D721Med (cell line): ENCODE data around the gene SLC22A8.

Experiments
- DNase-seq: peaks from one replicate; pipeline ENCODE4 v3.0.0; 2011; ENCODE audit warnings: low spot score; ENCODE audit not compliant: insufficient read length
- FAIRE-seq: peaks from 2 replicates; lab custom pipeline; 2011; peaks lifted over from hg19 to GRCh38; lab: Jason Lieb, UNC
- TF ChIP-seq, protein P1 (sequence below): IDR thresholded peaks from 2 replicates; pipeline ENCODE4 v1.5.1; 2012; ENCODE audit warnings: mild to moderate bottlenecking, control low read depth; ENCODE audit not compliant: insufficient read depth; ENCODE audit errors: missing control alignments

SLC22A8 gene

DNA sequence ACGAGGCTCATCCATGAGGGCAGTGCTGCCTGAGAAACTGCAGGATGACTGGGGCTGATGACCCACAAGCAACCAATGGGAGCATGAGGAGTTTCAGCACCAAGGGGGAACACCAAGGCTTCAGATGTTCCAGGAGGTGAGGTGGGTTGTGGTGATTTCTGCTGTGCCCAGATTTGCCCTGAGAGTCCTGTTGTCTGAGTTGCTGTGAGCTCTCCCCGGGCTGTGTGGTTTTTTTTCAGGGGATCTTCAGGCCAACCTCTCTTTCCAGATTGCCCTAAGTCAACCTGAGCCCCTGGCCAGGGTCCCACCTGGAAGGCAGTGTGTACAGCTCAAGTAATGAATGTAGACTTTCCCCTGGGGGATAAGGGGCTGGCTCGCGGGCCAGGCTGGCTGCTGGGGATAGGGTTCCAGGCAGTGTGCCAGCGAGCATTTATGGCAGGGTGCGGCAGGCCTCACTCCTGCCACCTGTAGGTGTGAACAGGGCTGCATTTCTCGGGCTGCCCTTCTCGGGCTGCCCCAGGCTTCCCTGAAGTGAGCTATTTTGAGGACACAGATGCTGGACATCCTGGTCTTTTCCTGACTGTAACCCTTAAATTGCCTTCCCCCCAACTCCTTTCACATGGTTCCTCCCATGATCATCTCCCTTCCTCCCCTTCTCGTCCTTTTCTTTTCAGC lies 40.7 kb downstream of the SLC22A8 start:
- FAIRE-seq, result no peak
- TF ChIP-seq, protein P1, sequence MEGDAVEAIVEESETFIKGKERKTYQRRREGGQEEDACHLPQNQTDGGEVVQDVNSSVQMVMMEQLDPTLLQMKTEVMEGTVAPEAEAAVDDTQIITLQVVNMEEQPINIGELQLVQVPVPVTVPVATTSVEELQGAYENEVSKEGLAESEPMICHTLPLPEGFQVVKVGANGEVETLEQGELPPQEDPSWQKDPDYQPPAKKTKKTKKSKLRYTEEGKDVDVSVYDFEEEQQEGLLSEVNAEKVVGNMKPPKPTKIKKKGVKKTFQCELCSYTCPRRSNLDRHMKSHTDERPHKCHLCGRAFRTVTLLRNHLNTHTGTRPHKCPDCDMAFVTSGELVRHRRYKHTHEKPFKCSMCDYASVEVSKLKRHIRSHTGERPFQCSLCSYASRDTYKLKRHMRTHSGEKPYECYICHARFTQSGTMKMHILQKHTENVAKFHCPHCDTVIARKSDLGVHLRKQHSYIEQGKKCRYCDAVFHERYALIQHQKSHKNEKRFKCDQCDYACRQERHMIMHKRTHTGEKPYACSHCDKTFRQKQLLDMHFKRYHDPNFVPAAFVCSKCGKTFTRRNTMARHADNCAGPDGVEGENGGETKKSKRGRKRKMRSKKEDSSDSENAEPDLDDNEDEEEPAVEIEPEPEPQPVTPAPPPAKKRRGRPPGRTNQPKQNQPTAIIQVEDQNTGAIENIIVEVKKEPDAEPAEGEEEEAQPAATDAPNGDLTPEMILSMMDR, result peak; percentile 61
- no peak for DNase-seq

DNA sequence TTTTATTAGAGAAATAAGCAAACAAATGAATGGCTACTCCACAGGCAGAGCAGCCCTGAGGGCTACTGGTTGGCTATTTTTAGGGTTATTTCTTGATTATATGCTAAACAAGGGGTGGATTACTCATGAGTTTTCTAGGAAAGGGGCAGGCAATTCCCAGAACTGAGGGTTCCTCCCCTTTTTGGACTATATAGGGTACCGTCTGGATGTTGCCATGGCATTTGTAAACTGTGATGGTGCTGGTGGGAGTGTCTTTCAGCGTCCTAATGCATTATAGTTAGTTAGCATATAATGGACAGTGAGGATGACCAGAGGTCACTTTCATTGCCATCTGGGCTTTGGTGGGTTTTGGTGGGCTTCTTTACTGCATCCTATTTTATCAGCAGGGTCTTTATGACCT lies 50.1 kb downstream of the SLC22A8 start:
- no peak for DNase-seq
- TF ChIP-seq, protein P1, result no peak
- FAIRE-seq, result no peak

DNA sequence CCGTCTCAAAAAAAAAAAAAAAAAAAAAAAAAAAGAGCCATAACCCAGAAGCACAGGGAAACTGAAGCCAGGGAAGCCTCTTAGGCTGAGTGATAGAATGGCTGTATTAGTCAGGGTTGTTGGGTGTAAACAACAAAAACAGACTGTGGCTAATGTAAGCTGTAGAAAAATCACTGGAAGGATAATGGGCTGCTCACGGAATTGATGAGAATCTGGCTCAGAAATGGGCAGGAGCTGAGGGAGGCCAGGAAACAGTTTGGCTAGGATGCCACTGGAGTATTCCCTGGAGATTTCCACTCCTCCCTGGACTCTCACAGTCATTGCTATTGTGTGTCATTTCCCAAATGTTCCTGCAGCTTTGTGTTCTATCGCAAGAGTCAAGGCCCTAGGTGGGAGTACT lies 53.2 kb downstream of the SLC22A8 start:
- FAIRE-seq (no peak), DNase-seq (no peak)
- TF ChIP-seq, protein P1, result no peak

DNA sequence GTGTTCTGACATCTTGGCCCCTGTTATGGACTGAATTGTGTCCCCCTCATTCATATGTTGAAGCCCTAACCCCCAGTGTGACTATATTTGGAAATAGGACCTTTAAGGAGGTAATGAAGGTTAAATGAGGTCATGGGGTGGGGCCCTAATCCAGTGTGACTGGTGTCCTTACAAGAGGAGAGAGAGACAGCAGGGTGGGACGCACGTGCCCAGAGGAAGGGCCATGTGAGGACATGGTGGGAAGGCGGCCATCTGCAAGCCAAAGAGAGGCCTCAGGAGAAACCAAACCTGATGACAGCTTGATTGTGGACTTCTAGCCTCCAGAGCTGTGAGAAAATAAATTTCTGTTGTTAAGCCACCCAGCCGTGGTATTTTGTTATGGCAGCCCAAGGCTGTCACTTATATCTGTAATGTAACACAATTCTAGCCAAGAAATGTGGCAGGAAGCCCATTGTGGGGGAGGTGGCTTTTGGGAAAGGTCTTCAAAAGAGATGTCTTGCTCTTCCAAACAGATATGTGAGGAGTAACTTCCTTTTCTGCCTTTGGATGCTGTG lies 54.5 kb downstream of the SLC22A8 start:
- DNase-seq (no peak), FAIRE-seq (no peak)
- TF ChIP-seq, protein P1, result no peak

DNA sequence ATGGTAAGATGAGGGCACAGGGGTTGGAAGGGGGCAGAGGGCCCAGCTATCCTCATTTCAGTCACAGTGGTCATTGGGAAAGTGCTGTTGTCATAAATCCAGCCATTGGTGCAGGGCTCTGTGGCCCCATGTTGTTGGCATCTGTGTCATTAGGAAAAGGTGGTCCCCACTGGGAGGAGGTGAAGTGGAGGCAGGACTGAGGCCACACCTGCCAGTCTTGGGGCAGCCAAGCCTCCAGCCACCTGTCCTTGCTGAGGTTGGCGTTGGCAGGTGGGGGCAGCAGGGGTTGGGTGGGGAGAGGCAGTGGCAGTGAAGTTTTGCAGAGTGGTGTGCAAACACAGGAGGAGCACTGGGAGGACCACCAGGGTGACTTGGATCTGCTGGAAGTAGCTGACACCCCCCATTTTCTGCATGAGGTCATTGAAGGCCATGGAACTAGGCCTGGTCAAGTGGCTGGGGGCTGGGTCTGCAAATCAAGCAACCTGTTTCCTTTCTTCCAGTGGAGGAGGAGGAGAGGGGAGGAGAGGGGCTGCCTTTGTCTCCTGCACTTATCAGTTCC lies 56.1 kb downstream of the SLC22A8 start:
- DNase-seq, result no peak
- no peak for FAIRE-seq
- TF ChIP-seq, protein P1, result no peak

DNA sequence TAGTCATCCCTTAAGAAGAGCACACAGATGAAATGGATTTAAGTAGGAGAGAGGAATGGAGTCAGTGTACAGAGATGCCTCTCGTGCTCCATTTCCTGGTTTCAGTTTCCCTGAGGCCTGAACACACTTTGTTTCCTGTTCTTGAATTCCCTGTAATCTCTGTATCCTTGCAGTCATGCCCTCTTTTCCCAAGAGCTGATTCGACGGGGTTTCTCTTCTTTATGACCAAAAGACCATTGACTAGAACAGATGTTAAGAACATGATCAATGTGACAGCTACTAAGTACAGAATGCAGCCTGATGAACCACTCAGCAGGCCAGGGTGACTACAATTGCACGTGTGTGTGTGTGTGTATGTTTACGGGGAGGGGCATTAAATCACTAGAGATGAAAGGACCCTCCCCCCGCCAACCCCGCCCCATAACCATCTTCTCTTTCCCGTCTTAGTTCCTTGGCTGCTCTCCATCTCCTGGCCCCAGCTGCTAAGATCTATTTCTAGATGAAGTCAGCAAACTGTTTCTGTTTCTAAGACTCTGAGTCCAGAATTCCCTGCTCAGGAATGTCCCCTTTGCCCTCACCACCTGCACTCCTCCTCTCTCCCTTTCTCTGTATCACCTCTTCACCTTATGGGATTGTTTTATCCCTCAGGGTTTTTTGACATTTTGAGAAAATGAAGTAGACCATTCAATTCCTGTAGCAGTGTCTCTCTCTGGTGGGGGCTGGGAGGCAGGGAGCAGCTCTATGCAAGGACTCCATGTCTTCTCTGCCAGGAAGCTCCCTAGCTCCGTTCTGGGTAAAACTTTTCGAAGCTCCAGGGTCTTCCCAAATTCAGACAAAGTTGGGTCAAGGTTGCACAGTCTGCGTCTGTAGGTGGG lies 56.9 kb downstream of the SLC22A8 start:
- TF ChIP-seq, protein P1, result no peak
- no peak for DNase-seq
- no peak for FAIRE-seq
